Esophagus muscularis mucosa (tissue), 4 donors: ENCODE measurements around the gene TMED10.

ENCODE experiments used
- CTCF ChIP-seq, 3 experiments: fragments of 200-600 bp in 2 of 3; fragments of 450-650 bp in 1 of 3; sonication (generic) in 2 of 3; IDR thresholded peaks; one replicate each; pipeline ENCODE4 v1.5.1; 2017 to 2019; ENCODE audit warnings: antibody characterized with exemption in 3 of 3, mild to moderate bottlenecking in 2 of 3, moderate library complexity in 1 of 3
- EP300 ChIP-seq: sonication (generic); formaldehyde crosslinking; IDR thresholded peaks from one replicate; pipeline ENCODE4 v1.6.1; 2017; ENCODE audit warnings: antibody characterized with exemption
- POLR2A ChIP-seq: fragments of 450-650 bp; IDR thresholded peaks from one replicate; pipeline ENCODE4 v1.6.1; 2017; ENCODE audit warnings: antibody characterized with exemption, moderate library complexity, mild to moderate bottlenecking, low read depth
- POLR2AphosphoS5 ChIP-seq, 2 donors: sonication (generic); formaldehyde crosslinking; IDR thresholded peaks; one replicate each; pipeline ENCODE4 v1.6.1; 2017; ENCODE audit warnings: antibody characterized with exemption in 2 of 2

- no peak for TF ChIP-seq CTCF (IDR thresholded peaks at IDR 0.05)
- no peak for TF ChIP-seq POLR2AphosphoS5 (IDR thresholded peaks at IDR 0.05)
- TF ChIP-seq EP300 = no peak
- no peak for TF ChIP-seq POLR2A
Observed at GRCh38 chr14:75197338-75197737, 20.9 kb upstream of the TMED10 start.
